Breast epithelium (tissue), 4 donors: ENCODE results near the gene ELMO1. TPM values are rescaled to one million over a fixed set of nuclear protein-coding genes. Genes with fewer than 3 reads are reported as not detected.

ENCODE experiments used
- DNase-seq, 2 donors: peaks; one replicate each; pipeline ENCODE4 v3.0.0-alpha.2; 2019; ENCODE audit warnings: low spot score in 2 of 2
- H3K27ac ChIP-seq, 2 donors: fragments of 200-600 bp; sonication (generic) in 1 of 2; one replicate each; pipeline ENCODE4 v1.5.1; 2016 to 2019; ENCODE audit warnings: mild to moderate bottlenecking in 1 of 2
- H3K27me3 ChIP-seq, 2 donors: fragments of 200-600 bp; sonication (generic) in 1 of 2; one replicate each; pipeline versions ENCODE4 v1.5.1 to v1.6.0; 2017 to 2019; ENCODE audit warnings: control low read depth in 1 of 2, mild to moderate bottlenecking in 1 of 2
- H3K36me3 ChIP-seq: fragments of 200-600 bp; one replicate; pipeline ENCODE4 v1.5.1; 2019
- H3K4me1 ChIP-seq, 2 donors: fragments of 200-600 bp; sonication (generic); one replicate each; pipeline ENCODE4 v1.5.1; 2016 to 2019; ENCODE audit warnings: control low read depth in 1 of 2
- H3K4me3 ChIP-seq, 3 donors: fragments of 200-600 bp; sonication (generic); 1 replicate in 2 of 3; 2 replicates in 1 of 3; pipeline ENCODE4 v1.5.1; 2016 to 2019; ENCODE audit warnings: mild to moderate bottlenecking in 3 of 3, moderate library complexity in 2 of 3
- H3K9me3 ChIP-seq, 2 donors: fragments of 200-600 bp; sonication (generic) in 1 of 2; one replicate each; pipeline ENCODE4 v1.5.1; 2016 to 2019; ENCODE audit warnings: control low read depth in 1 of 2
- POLR2A ChIP-seq: fragments of 450-650 bp; IDR thresholded peaks from one replicate; pipeline ENCODE4 v1.6.1; 2016; ENCODE audit warnings: antibody characterized with exemption, mild to moderate bottlenecking, moderate library complexity
- POLR2AphosphoS5 ChIP-seq, 3 donors: sonication (generic); formaldehyde crosslinking; IDR thresholded peaks; one replicate each; pipeline ENCODE4 v1.6.1; 2017; ENCODE audit warnings: antibody characterized with exemption in 3 of 3
- intact Hi-C: fragments of 100-400 bp; cut with DNase I; formaldehyde crosslinking; loops from one replicate; pipeline ENCODE4 v1.15.1; 2023; ENCODE audit warnings: low total_unique reads
- total RNA-seq, 3 donors: library from RNA; depleted of rRNA; stranded (reverse); fragments of >200 nt; gene quantifications; one replicate each; pipeline ENCODE4 v1.1.0, GENCODE V29; 2016
- TF ChIP-seq, protein P1 (sequence below), 3 donors: fragments of 450-650 bp; IDR thresholded peaks; one replicate each; pipeline ENCODE4 v1.5.1; 2016 to 2017; ENCODE audit warnings: antibody characterized with exemption in 3 of 3, mild to moderate bottlenecking in 3 of 3, moderate library complexity in 3 of 3

Gene ELMO1
- total RNA-seq, 3 donors from 2014 or later: 49.5 to 110 (median 66.9) TPM

DNA sequence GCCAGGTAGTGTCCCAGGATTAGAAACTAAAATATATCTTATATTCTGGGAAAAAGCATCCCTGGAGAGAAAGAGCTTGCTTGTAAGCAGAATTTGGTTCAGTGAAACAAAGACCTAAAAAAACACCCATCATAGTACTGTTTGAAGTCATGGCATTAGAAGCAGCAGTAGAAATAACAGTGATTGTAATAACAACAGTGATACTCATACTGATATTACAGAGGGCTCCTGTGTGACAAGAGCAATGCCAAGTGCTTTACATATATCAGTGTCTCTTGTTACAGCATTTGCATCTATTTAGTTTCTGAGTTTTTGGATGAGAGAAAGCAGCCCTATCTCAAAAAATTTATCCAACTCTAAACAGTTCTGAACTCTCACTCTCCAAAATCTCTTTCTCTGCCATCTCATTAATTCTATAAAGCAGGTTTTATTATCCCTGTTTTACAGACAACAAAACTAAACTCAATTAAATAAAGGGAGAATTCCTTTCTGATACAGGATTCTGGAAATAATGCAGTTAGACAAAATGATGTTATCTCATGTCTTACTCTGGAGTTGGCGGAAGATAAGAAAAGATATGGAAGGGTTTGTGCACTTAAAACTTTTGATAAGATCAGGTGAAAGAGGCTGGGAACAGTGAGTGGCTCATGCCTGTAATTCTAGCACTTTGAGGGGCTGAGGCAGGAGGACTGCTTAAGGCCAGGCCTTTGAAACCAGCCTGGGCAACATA, 577.9 kb downstream of the ELMO1 start:
- Histone ChIP-seq H3K9me3 (no peaks in the 10 kb centered on the region), H3K4me3 (no peak overlapping the region), H3K4me1 (no peaks in the 10 kb centered on the region), H3K36me3 (no peaks in the 10 kb centered on the region), H3K27ac (no peak overlapping the region), H3K27me3 (no peaks in the 10 kb centered on the region)
- TF ChIP-seq, protein P1, sequence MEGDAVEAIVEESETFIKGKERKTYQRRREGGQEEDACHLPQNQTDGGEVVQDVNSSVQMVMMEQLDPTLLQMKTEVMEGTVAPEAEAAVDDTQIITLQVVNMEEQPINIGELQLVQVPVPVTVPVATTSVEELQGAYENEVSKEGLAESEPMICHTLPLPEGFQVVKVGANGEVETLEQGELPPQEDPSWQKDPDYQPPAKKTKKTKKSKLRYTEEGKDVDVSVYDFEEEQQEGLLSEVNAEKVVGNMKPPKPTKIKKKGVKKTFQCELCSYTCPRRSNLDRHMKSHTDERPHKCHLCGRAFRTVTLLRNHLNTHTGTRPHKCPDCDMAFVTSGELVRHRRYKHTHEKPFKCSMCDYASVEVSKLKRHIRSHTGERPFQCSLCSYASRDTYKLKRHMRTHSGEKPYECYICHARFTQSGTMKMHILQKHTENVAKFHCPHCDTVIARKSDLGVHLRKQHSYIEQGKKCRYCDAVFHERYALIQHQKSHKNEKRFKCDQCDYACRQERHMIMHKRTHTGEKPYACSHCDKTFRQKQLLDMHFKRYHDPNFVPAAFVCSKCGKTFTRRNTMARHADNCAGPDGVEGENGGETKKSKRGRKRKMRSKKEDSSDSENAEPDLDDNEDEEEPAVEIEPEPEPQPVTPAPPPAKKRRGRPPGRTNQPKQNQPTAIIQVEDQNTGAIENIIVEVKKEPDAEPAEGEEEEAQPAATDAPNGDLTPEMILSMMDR (IDR thresholded peaks at IDR 0.05): no peak
- TF ChIP-seq POLR2AphosphoS5 (IDR thresholded peaks at IDR 0.05) (no peak), POLR2A (no peak)
- intact Hi-C loops: no loop called here
- DNase-seq: no peak

DNA sequence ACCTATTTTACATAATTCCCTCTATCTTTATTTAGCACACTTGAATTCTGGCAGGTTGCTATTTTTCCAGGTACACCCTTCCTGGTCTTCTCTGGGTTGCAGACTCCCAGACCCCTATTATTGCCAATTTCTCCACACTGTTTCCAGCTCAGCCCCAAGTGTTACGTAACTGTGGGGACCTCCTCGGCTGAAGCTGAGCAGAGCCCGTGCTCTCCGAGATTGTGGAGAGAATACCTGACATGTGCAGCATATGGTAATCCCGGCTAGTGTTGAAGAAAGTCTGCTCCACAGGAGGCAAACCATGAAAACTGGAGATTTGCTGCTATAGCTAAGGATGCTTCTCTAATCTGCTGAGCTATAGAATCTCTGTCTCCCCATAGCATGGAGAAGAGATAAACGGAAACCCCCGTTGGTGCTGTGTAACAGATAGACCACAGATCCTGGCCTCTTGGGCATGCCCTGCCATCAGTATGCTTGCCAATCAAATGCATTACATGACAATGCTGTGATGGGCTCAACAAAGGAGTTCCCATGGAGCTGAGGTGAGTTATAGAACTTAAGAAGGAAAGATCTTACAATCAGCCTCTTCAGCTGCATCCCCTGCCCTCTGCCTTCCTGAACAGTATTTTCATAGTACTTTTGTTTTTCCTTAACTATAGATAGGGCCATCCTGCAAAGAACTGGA, 579.8 kb downstream of the ELMO1 start:
- H3K36me3 ChIP-seq: no peaks in the 10 kb centered on the region
- intact Hi-C loops: no loop called here
- no peaks in the 10 kb centered on the region for H3K9me3 ChIP-seq
- DNase-seq: no peak
- H3K4me1 ChIP-seq: no peaks in the 10 kb centered on the region
- TF ChIP-seq POLR2A (no peak), POLR2AphosphoS5 (IDR thresholded peaks at IDR 0.05) (no peak)
- TF ChIP-seq, protein P1 (IDR thresholded peaks at IDR 0.05): no peak
- no peak overlapping the region for H3K27ac ChIP-seq
- H3K27me3 ChIP-seq: no peaks in the 10 kb centered on the region
- no peak overlapping the region for H3K4me3 ChIP-seq

DNA sequence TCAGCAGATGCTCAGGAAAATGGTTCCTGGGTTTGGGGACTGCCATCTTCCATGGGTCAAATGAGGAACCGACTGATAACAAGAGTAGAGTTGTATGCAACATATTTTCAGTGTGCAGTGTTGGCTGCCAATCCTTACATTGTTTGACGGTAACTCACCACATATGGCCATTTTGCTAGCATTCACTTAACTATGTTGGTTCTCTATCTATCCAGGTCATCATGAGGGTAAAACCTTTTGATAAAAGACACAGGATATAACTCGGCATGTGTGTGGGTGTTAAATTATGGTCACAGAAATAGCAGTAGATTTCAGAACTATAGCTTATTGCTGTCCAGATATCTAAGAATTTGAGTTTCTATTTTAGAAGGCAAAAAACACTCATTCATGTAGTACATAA, 583.6 kb downstream of the ELMO1 start:
- intact Hi-C loops: no loop called here
- no peaks in the 10 kb centered on the region for H3K9me3 ChIP-seq
- no peaks in the 10 kb centered on the region for H3K27me3 ChIP-seq
- no peaks in the 10 kb centered on the region for H3K4me1 ChIP-seq
- no peak for DNase-seq
- no peaks in the 10 kb centered on the region for H3K36me3 ChIP-seq
- H3K27ac ChIP-seq: no peak overlapping the region
- TF ChIP-seq POLR2A (no peak), POLR2AphosphoS5 (IDR thresholded peaks at IDR 0.05) (no peak)
- TF ChIP-seq, protein P1 (IDR thresholded peaks at IDR 0.05): no peak
- no peak overlapping the region for H3K4me3 ChIP-seq

DNA sequence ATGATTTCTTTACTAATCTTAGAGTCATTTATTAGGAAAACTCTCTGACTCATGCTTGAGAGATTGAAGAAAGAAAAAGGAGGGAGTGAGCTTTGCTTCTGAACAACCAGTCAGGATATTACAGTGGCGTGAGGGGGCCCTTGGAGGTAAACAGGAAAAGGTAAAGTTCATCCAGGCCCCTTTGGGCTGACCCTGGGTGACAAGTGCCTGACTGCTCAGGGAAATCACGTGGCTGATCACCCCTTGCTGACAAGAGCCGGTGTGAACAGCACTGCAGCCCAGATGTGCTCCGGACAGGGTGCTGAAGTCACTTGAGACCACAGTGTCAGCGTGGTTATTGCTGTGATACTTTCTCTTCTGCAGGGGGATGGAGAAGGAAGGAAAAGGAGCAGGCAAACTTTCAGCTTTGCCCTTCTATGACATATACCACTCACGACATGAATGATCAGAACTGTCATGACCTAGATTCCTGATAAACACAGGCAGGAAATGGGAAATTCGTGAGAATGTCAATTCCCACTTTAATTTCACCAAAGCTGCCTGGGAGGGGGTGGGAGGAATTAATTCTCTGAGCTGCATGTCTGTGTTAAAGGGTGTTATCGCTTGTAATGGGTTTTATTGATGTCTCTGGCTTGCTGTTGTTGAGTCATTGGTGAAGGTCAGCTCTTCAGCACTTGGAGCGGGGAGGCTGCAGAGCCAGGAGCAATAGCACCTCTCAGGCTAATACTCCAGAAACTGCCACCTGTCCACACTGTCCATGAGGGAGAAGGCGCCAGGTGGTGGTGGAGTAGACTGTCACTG, 584.6 kb downstream of the ELMO1 start:
- H3K4me3 ChIP-seq: no peak overlapping the region
- intact Hi-C loops: no loop called here
- H3K36me3 ChIP-seq: no peaks in the 10 kb centered on the region
- H3K27me3 ChIP-seq: no peaks in the 10 kb centered on the region
- no peaks in the 10 kb centered on the region for H3K4me1 ChIP-seq
- DNase-seq: no peak
- TF ChIP-seq, protein P1 (IDR thresholded peaks at IDR 0.05): no peak
- TF ChIP-seq POLR2A: no peak
- no peak for TF ChIP-seq POLR2AphosphoS5 (IDR thresholded peaks at IDR 0.05)
- H3K27ac ChIP-seq: no peak overlapping the region
- no peaks in the 10 kb centered on the region for H3K9me3 ChIP-seq
